Measurements from ENCODE around the gene ZNF18. TPM values are rescaled to one million over a fixed set of nuclear protein-coding genes. Genes with fewer than 3 reads are reported as not detected.

The ZNF18 gene
- total and polyA plus RNA-seq, 2 donors (not counting 1 experiment from before 2014, with no cell fraction given): 7.7 to 16.8 TPM

DNA sequence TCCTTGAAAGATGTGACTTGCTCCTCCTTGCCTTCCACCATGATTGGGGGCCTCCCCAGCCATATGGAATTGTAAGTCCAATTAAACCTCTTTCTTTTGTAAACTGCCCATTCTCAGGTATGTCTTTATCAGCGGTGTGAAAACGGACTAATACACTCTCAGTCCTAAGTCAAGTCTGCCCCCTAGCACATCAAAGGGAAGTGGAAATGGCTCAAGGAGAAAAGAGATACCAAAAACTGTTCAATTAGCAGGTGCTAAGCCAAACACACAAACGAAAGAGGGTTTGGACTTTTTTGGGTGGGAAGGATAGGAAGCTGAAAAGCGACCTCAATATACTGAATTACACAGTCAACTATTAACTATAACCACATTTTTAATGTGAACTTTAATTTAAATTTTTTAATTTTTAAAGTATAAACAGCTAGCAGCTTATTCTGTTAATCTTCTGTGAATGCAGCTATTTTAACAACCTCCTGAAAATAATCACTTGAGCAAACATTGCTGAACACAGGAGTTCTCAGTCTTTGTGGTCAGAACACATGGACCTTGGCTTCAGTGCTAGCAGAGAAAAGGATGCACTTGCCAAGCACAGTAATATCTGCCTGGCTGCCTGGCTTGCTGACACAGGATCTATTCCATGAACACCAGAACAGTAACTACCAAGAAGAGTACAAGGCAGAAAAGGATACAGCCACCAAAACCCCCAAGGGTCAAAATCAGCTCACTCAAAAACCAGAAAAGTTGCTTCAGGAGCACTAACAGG, 10.9 kb downstream of the ZNF18 start:
- Histone ChIP-seq H3K4me3 (replicated peaks in 1 of 4; ENCODE audit: control extremely low read depth in 1 of 4, insufficient read depth in 1 of 4, low read depth in 3 of 4, low read length in 4 of 4) (no peak overlapping the region), H3K9ac (ENCODE audit: insufficient read depth, low read length) (no peak overlapping the region), H3K4me2 (ENCODE audit: extremely low read depth, insufficient read depth, low read length) (no peak overlapping the region), H3K36me3 (ENCODE audit: control insufficient read depth, insufficient read depth, low read length) (peaks cover 5% of the 10 kb centered on the region), H4K20me1 (ENCODE audit: control insufficient read depth, extremely low read depth, insufficient read depth, low read length) (no peaks in the 10 kb centered on the region), H2AFZ (ENCODE audit: low read length) (peak overlapping the region; percentile 41), H3K79me2 (ENCODE audit: control insufficient read depth, insufficient read depth, low read length) (no peaks in the 10 kb centered on the region), H3K4me1 (ENCODE audit: control insufficient read depth, extremely low read depth, insufficient read depth, low read length) (no peaks in the 10 kb centered on the region), H3K9me3 (ENCODE audit: control insufficient read depth, insufficient read depth, low read depth, low read length) (no peaks in the 10 kb centered on the region), H3K27me3 (ENCODE audit: control insufficient read depth, insufficient read depth, low read length) (no peaks in the 10 kb centered on the region), H3K27ac (ENCODE audit: insufficient read depth, low read length) (no peak overlapping the region)
- no peak for TF ChIP-seq EZH2 (IDR thresholded peaks at IDR 0.05; ENCODE audit: low read length, missing control alignments)
- no peak for TF ChIP-seq CTCF (conservative IDR thresholded peaks at IDR 0.05 in 1 of 2, IDR thresholded peaks at IDR 0.05 in 1 of 2; ENCODE audit: low read depth in 1 of 2, low read length in 2 of 2)
- DNase-seq (ENCODE audit: low read depth in 2 of 2): peak in 1 of 2 donors; percentile 56

- H3K79me2 ChIP-seq (ENCODE audit: control insufficient read depth, insufficient read depth, low read length): no peaks in the 10 kb centered on the region
- H3K27me3 ChIP-seq (ENCODE audit: control insufficient read depth, insufficient read depth, low read length): no peaks in the 10 kb centered on the region
- H3K4me2 ChIP-seq (ENCODE audit: extremely low read depth, insufficient read depth, low read length): no peak overlapping the region
- no peak for DNase-seq (ENCODE audit: low read depth in 2 of 2)
- H3K27ac ChIP-seq (ENCODE audit: insufficient read depth, low read length): no peak overlapping the region
- no peak overlapping the region for H2AFZ ChIP-seq (ENCODE audit: low read length)
- H3K9me3 ChIP-seq (ENCODE audit: control insufficient read depth, insufficient read depth, low read depth, low read length): no peaks in the 10 kb centered on the region
- no peaks in the 10 kb centered on the region for H3K4me1 ChIP-seq (ENCODE audit: control insufficient read depth, extremely low read depth, insufficient read depth, low read length)
- H4K20me1 ChIP-seq (ENCODE audit: control insufficient read depth, extremely low read depth, insufficient read depth, low read length): no peaks in the 10 kb centered on the region
- no peak overlapping the region for H3K4me3 ChIP-seq (replicated peaks in 1 of 4; ENCODE audit: control extremely low read depth in 1 of 4, insufficient read depth in 1 of 4, low read depth in 3 of 4, low read length in 4 of 4)
- no peak for TF ChIP-seq EZH2 (IDR thresholded peaks at IDR 0.05; ENCODE audit: low read length, missing control alignments)
- no peak for TF ChIP-seq CTCF (conservative IDR thresholded peaks at IDR 0.05 in 1 of 2, IDR thresholded peaks at IDR 0.05 in 1 of 2; ENCODE audit: low read depth in 1 of 2, low read length in 2 of 2)
- H3K9ac ChIP-seq (ENCODE audit: insufficient read depth, low read length): no peak overlapping the region
- H3K36me3 ChIP-seq (ENCODE audit: control insufficient read depth, insufficient read depth, low read length): peaks cover 2% of the 10 kb centered on the region
Observed at GRCh38 chr17:11981862-11982261, 15.4 kb downstream of the ZNF18 start.

DNA sequence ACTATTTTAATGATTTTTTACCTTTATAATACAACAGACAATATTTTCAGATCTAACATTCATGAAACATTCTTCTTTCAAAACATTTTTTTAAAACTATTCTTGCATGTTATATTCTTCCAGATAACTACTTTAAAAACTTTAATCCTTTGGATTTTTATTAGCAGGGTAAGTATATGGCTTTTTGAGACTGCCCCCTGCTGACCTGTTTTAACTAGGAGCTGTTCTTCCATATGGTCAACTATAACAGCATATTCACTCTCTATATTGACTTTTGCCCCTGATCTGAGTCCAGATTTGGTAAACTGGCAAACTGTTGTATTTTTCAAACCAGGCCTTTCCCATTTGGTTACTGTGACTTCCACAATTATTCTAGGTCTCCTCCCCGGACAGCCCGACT, 16.5 kb downstream of the ZNF18 start:
- no peak overlapping the region for H3K4me2 ChIP-seq (ENCODE audit: extremely low read depth, insufficient read depth, low read length)
- no peaks in the 10 kb centered on the region for H3K27me3 ChIP-seq (ENCODE audit: control insufficient read depth, insufficient read depth, low read length)
- H2AFZ ChIP-seq (ENCODE audit: low read length): no peak overlapping the region
- no peak overlapping the region for H3K4me3 ChIP-seq (replicated peaks in 1 of 4; ENCODE audit: control extremely low read depth in 1 of 4, insufficient read depth in 1 of 4, low read depth in 3 of 4, low read length in 4 of 4)
- no peak for TF ChIP-seq EZH2 (IDR thresholded peaks at IDR 0.05; ENCODE audit: low read length, missing control alignments)
- TF ChIP-seq CTCF (conservative IDR thresholded peaks at IDR 0.05 in 1 of 2, IDR thresholded peaks at IDR 0.05 in 1 of 2; ENCODE audit: low read depth in 1 of 2, low read length in 2 of 2): peak; percentile 17 to 51
- no peaks in the 10 kb centered on the region for H3K9me3 ChIP-seq (ENCODE audit: control insufficient read depth, insufficient read depth, low read depth, low read length)
- peak in 1 of 2 donors; percentile 17 for DNase-seq (ENCODE audit: low read depth in 2 of 2)
- no peak overlapping the region for H3K27ac ChIP-seq (ENCODE audit: insufficient read depth, low read length)
- no peaks in the 10 kb centered on the region for H3K4me1 ChIP-seq (ENCODE audit: control insufficient read depth, extremely low read depth, insufficient read depth, low read length)
- H3K9ac ChIP-seq (ENCODE audit: insufficient read depth, low read length): no peak overlapping the region
- no peaks in the 10 kb centered on the region for H4K20me1 ChIP-seq (ENCODE audit: control insufficient read depth, extremely low read depth, insufficient read depth, low read length)
- peaks cover 2% of the 10 kb centered on the region for H3K36me3 ChIP-seq (ENCODE audit: control insufficient read depth, insufficient read depth, low read length)
- H3K79me2 ChIP-seq (ENCODE audit: control insufficient read depth, insufficient read depth, low read length): no peaks in the 10 kb centered on the region
